GM23248 (cell line): ENCODE results near the gene CCDC171.

Experiments
- EZH2 ChIP-seq: fragments of 200-600 bp; sonication (generic); IDR thresholded peaks from 2 replicates; pipeline ENCODE4 v1.6.1; 2018; ENCODE audit warnings: antibody characterized with exemption, mild to moderate bottlenecking; ENCODE audit not compliant: insufficient read depth, poor library complexity, severe bottlenecking
- EZH2phosphoT487 ChIP-seq: fragments of 200-600 bp; sonication (generic); IDR thresholded peaks from 2 replicates; pipeline ENCODE4 v1.6.1; 2018; ENCODE audit warnings: antibody characterized with exemption, moderate library complexity, mild to moderate bottlenecking, low read depth; ENCODE audit not compliant: insufficient read depth

- TF ChIP-seq EZH2 (no peak), EZH2phosphoT487 (no peak)
Measured at GRCh38 chr9:16013826-16014225, 461.0 kb downstream of the CCDC171 start.
